ENCODE results near the gene MYBL2.

- peak; percentile 30; the same call in 1 of the 2 replicates for TF ChIP-seq CTCF (conservative IDR thresholded peaks at IDR 0.05; ENCODE audit: low read depth, low read length)
- TF ChIP-seq EZH2 (IDR thresholded peaks at IDR 0.05; ENCODE audit: low read length, unreplicated experiment), result no peak
- no peak for TF ChIP-seq EZH2phosphoT487 (IDR thresholded peaks at IDR 0.05; ENCODE audit: borderline replicate concordance, low read length)
These were observed 14.6 kb downstream of the MYBL2 start for GRCh38 chr20:43681468-43681942.

All from PC-3 (cell line).